Panc1 (cell line): ENCODE results near the gene INO80. TPM values are rescaled to one million over a fixed set of nuclear protein-coding genes. Genes with fewer than 3 reads are reported as not detected.

Experiments used
- ATAC-seq: fragments of 200-7000 bp; cut with Tn5 transposase; 2 replicates; pipeline ENCODE4 v1.9.1; 2020; ENCODE audit warnings: mild to moderate bottlenecking, moderate library complexity
- BruUV-seq: library from RNA; stranded (reverse); fragments of 400-500 nt; replicated peaks from 2 replicates; lab custom pipeline; 2021; lab: Mats Ljungman, UMichigan
- CTCF ChIA-PET: fragments of 300-600 bp; sonication (Branson Sonifier 250); formaldehyde crosslinking; loops from one replicate; lab custom pipeline; 2022; ENCODE audit warnings: antibody characterized with exemption; lab: Charles Lee
- POLR2A ChIA-PET: fragments of 300-600 bp; sonication (Branson Sonifier 250); formaldehyde crosslinking; loops from one replicate; lab custom pipeline; 2022; ENCODE audit warnings: antibody characterized with exemption; lab: Charles Lee
- DNase-seq: peaks from one replicate; pipeline ENCODE4 v3.0.0-alpha.2; 2010; ENCODE audit warnings: low read depth, low spot score
- H3K27ac ChIP-seq: 2 replicates; pipeline ENCODE4 v1.5.1; 2011; ENCODE audit warnings: mild to moderate bottlenecking, low read length, inconsistent platforms
- H3K27me3 ChIP-seq: fragments of 200-500 bp; sonication (Bioruptor generic); 2 replicates; pipeline ENCODE4 v1.6.0; 2014; ENCODE audit warnings: low read length, inconsistent platforms; ENCODE audit not compliant: control insufficient read depth, insufficient read depth
- H3K36me3 ChIP-seq: fragments of 200-500 bp; sonication (Bioruptor generic); 2 replicates; pipeline ENCODE4 v1.5.1; 2014; ENCODE audit warnings: inconsistent platforms, mild to moderate bottlenecking, low read length, moderate library complexity; ENCODE audit not compliant: control insufficient read depth, insufficient read depth
- H3K4me1 ChIP-seq: 2 replicates; pipeline ENCODE4 v1.5.1; 2011; ENCODE audit warnings: inconsistent platforms, mild to moderate bottlenecking, low read length, moderate library complexity; ENCODE audit not compliant: control insufficient read depth, insufficient read depth
- H3K4me3 ChIP-seq, 2 experiments: 2 replicates each; pipeline ENCODE4 v1.5.1; 2011 to 2012; ENCODE audit warnings: low read depth in 2 of 2, low read length in 2 of 2, mild to moderate bottlenecking in 2 of 2, inconsistent platforms in 1 of 2, moderate library complexity in 1 of 2
- H3K9me3 ChIP-seq: fragments of 200-500 bp; sonication (Bioruptor generic); 2 replicates; pipeline ENCODE4 v1.5.1; 2014; ENCODE audit warnings: low read depth, mild to moderate bottlenecking, inconsistent platforms, low read length, moderate library complexity; ENCODE audit not compliant: control insufficient read depth, insufficient read depth
- POLR2AphosphoS5 ChIP-seq: IDR thresholded peaks from 2 replicates; pipeline ENCODE4 v1.6.1; 2012; ENCODE audit warnings: mild to moderate bottlenecking, low read depth, low read length, moderate library complexity
- SIN3A ChIP-seq: IDR thresholded peaks from 2 replicates; pipeline ENCODE4 v1.6.1; 2012; ENCODE audit warnings: low read depth, mild to moderate bottlenecking, low read length, moderate library complexity, borderline replicate concordance; ENCODE audit not compliant: insufficient read depth
- TCF7L2 ChIP-seq: IDR thresholded peaks from 2 replicates; pipeline ENCODE4 v1.6.1; 2011; ENCODE audit warnings: mild to moderate bottlenecking, low read depth, low read length, inconsistent platforms
- in situ Hi-C: cut with HindIII; loops from 2 replicates; pipeline ENCODE4 v1.10.0; 2016; ENCODE audit warnings: low sequenced_read_pairs, low pct_unique_long_range_greater_than_20kb
- intact Hi-C: fragments of 100-400 bp; cut with micrococcal nuclease; formaldehyde crosslinking; loops from one replicate; pipeline ENCODE4 v1.10.0; 2022; ENCODE audit not compliant: unreplicated experiment
- total RNA-seq: library from RNA; stranded (reverse); gene quantifications from one replicate; pipeline ENCODE4 v1.2.1, GENCODE V29; 2021; ENCODE audit not compliant: unreplicated experiment
- TF ChIP-seq, protein P1 (sequence below), 2 experiments: IDR thresholded peaks; 2 replicates each; pipeline ENCODE4 v1.6.1; 2011 to 2012; ENCODE audit warnings: low read depth in 2 of 2, control low read depth in 1 of 2, low read length in 1 of 2, mild to moderate bottlenecking in 1 of 2, moderate library complexity in 1 of 2; ENCODE audit not compliant: insufficient read depth in 1 of 2
- TF ChIP-seq, protein P2 (sequence below): fragments of 450-650 bp; IDR thresholded peaks from 2 replicates; pipeline ENCODE4 v1.5.1; 2017; ENCODE audit warnings: mild to moderate bottlenecking

Gene INO80
- total RNA-seq, 1 experiment from 2014 or later: 26.2 TPM

DNA sequence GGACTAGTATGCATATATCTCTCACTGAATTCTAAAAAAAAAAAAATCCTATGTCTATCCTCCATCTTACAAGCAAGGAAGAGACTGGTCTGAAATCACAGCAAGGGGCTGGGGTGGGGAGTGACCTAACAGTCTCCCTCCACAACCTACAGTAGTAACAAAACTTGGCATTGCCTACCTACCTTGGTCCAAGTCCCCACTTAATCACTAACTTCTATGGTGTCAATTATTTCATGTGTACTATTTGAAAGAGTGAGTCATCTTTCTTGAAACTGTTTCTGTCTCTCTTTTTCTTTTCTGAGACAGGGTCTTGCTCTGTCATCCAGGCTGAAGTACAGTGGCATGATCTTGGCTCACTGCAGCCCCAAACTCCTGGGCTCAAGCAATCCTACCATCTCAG, 126.0 kb downstream of the INO80 start:
- Histone ChIP-seq H3K9me3 (no peaks in the 10 kb centered on the region), H3K27me3 (no peaks in the 10 kb centered on the region), H3K27ac (no peak overlapping the region), H3K36me3 (peaks cover 9% of the 10 kb centered on the region; the same call in 1 of the 2 replicates), H3K4me1 (no peaks in the 10 kb centered on the region), H3K4me3 (no peak overlapping the region)
- ATAC-seq (no peak), DNase-seq (no peak)
- in situ Hi-C loops (no loop called here), intact Hi-C loops (no loop called here)
- no TSS peak for BruUV-seq
- TF ChIP-seq SIN3A (no peak), TCF7L2 (no peak), POLR2AphosphoS5 (no peak)
- TF ChIP-seq, protein P1, sequence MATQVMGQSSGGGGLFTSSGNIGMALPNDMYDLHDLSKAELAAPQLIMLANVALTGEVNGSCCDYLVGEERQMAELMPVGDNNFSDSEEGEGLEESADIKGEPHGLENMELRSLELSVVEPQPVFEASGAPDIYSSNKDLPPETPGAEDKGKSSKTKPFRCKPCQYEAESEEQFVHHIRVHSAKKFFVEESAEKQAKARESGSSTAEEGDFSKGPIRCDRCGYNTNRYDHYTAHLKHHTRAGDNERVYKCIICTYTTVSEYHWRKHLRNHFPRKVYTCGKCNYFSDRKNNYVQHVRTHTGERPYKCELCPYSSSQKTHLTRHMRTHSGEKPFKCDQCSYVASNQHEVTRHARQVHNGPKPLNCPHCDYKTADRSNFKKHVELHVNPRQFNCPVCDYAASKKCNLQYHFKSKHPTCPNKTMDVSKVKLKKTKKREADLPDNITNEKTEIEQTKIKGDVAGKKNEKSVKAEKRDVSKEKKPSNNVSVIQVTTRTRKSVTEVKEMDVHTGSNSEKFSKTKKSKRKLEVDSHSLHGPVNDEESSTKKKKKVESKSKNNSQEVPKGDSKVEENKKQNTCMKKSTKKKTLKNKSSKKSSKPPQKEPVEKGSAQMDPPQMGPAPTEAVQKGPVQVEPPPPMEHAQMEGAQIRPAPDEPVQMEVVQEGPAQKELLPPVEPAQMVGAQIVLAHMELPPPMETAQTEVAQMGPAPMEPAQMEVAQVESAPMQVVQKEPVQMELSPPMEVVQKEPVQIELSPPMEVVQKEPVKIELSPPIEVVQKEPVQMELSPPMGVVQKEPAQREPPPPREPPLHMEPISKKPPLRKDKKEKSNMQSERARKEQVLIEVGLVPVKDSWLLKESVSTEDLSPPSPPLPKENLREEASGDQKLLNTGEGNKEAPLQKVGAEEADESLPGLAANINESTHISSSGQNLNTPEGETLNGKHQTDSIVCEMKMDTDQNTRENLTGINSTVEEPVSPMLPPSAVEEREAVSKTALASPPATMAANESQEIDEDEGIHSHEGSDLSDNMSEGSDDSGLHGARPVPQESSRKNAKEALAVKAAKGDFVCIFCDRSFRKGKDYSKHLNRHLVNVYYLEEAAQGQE (IDR thresholded peaks at IDR 0.05; ENCODE audit: insufficient read depth in 1 of 2, low read depth in 2 of 2, low read length in 1 of 2): no peak
- TF ChIP-seq, protein P2, sequence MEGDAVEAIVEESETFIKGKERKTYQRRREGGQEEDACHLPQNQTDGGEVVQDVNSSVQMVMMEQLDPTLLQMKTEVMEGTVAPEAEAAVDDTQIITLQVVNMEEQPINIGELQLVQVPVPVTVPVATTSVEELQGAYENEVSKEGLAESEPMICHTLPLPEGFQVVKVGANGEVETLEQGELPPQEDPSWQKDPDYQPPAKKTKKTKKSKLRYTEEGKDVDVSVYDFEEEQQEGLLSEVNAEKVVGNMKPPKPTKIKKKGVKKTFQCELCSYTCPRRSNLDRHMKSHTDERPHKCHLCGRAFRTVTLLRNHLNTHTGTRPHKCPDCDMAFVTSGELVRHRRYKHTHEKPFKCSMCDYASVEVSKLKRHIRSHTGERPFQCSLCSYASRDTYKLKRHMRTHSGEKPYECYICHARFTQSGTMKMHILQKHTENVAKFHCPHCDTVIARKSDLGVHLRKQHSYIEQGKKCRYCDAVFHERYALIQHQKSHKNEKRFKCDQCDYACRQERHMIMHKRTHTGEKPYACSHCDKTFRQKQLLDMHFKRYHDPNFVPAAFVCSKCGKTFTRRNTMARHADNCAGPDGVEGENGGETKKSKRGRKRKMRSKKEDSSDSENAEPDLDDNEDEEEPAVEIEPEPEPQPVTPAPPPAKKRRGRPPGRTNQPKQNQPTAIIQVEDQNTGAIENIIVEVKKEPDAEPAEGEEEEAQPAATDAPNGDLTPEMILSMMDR: no peak
- POLR2A ChIA-PET: no interaction called here
- CTCF ChIA-PET: no interaction called here

DNA sequence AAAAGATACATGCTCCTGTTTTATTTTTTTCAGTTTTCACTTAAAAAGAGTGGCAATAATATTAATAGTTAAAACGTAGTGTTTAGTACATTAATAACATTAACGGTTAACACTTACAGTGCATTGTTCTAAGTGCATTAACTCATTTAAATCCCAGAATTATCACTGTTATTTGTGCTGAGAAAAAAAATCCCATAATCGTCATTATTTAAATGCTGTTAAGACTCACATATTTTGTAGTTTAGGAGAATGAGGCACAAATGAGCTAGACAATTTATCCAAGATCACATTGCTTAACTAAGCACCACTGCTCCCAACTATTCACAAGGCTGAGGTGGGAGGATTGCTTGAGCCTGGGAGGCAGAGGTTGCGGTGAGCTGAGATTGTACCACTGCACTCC, 127.9 kb downstream of the INO80 start:
- intact Hi-C loops: no loop called here
- H3K36me3 ChIP-seq: peaks cover 19% of the 10 kb centered on the region
- BruUV-seq: no TSS peak
- no peaks in the 10 kb centered on the region for H3K9me3 ChIP-seq
- ChIA-PET POLR2A (no interaction called here), CTCF (interaction anchor here (0.8 kb wide), 1 partner anchor 232 kb away, joined by 5 read pairs; no protein-coding TSS in a partner anchor)
- no peak overlapping the region for H3K27ac ChIP-seq
- H3K4me3 ChIP-seq: no peak overlapping the region
- ATAC-seq: no peak
- H3K4me1 ChIP-seq: no peaks in the 10 kb centered on the region
- no peak for DNase-seq
- no peaks in the 10 kb centered on the region for H3K27me3 ChIP-seq
- no peak for TF ChIP-seq POLR2AphosphoS5
- no peak for TF ChIP-seq TCF7L2
- TF ChIP-seq, protein P1 (IDR thresholded peaks at IDR 0.05; ENCODE audit: insufficient read depth in 1 of 2, low read depth in 2 of 2, low read length in 1 of 2): no peak
- no peak for TF ChIP-seq SIN3A
- TF ChIP-seq, protein P2: no peak
- in situ Hi-C loops: no loop called here
